ENCODE measurements around the gene RPS2. TPM values are rescaled to one million over a fixed set of nuclear protein-coding genes. Genes with fewer than 3 reads are reported as not detected.

Gene RPS2
- total RNA-seq, 1 experiment from 2014 or later = 4,836 TPM

DNA sequence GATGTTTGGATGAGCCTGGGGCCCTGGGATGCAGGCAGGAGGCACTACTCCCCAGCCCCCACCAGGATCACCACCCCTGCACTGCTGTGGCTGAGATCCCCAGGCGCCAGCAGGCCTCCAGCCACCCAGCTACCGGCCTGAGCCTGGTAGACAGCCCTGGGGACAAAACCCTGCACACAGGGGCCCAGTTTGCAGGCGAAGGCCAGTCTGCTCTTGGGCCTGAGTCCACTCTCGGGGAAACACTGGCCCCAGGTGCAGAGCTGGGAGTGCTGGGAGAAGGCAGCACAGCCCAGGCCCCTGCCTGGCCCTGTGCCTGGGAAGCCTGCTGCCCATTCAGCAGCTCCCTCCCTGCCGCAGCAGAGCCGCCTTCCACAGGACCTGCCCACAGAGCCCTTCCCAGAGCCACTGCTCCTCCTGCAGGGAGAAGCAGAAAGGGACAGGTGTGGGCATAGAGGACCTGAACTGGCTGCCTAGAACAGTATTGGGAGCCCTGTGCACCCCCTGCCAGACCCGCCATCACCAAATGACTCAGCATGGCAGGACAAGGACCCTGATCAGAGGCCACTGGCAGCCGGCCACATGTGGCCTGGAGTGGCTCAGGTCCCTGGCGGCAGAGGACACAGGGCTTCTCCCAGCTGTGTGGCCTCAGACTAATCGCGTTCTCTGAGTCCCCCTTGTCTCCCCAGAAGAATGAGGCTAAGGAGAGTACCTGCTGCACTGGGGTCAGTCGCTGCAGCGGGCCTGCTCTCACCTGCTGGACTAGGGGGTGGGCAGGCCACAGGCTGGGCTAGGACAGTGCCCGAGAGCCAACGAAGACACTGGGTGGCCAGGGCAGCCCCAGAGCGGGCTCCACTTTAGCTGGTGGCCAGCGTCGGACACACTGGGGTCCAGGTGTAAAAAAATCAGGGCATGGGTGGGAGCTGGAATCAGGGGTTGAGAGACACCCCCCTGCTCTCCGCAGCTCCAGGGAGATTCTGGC is 32.3 kb downstream of the RPS2 start:
- Mint-ChIP-seq H3K9me3 (ENCODE audit: unreplicated experiment) (no peaks in the 10 kb centered on the region), H3K27ac (ENCODE audit: low read depth, unreplicated experiment) (peak overlapping the region; percentile 63), H3K4me1 (ENCODE audit: insufficient read depth, unreplicated experiment) (no peaks in the 10 kb centered on the region), H3K27me3 (ENCODE audit: insufficient read depth, unreplicated experiment) (no peaks in the 10 kb centered on the region), H3K4me3 (ENCODE audit: unreplicated experiment) (no peak overlapping the region), H3K36me3 (ENCODE audit: insufficient read depth, unreplicated experiment) (peaks cover 12% of the 10 kb centered on the region)
- CTCF ChIA-PET = interaction anchor here (0.7 to 7.2 kb wide), 2 partner anchors 18 to 66 kb away, joined by 3 to 105 read pairs; no protein-coding TSS in a partner anchor
- intact Hi-C loops (cut with micrococcal nuclease) = no loop called here
- DNase-seq (ENCODE audit: unreplicated experiment) = peak; percentile 39
- BruUV-seq (replicated peaks) = no TSS peak
- POLR2A ChIA-PET = interaction anchor here (0.7 to 0.9 kb wide), 2 partner anchors 67 to 220 kb away, joined by 3 read pairs; no protein-coding TSS in a partner anchor
- TF ChIP-seq, protein P1, sequence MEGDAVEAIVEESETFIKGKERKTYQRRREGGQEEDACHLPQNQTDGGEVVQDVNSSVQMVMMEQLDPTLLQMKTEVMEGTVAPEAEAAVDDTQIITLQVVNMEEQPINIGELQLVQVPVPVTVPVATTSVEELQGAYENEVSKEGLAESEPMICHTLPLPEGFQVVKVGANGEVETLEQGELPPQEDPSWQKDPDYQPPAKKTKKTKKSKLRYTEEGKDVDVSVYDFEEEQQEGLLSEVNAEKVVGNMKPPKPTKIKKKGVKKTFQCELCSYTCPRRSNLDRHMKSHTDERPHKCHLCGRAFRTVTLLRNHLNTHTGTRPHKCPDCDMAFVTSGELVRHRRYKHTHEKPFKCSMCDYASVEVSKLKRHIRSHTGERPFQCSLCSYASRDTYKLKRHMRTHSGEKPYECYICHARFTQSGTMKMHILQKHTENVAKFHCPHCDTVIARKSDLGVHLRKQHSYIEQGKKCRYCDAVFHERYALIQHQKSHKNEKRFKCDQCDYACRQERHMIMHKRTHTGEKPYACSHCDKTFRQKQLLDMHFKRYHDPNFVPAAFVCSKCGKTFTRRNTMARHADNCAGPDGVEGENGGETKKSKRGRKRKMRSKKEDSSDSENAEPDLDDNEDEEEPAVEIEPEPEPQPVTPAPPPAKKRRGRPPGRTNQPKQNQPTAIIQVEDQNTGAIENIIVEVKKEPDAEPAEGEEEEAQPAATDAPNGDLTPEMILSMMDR (IDR thresholded peaks at IDR 0.05; ENCODE audit: unreplicated experiment) = peak; percentile 25

DNA sequence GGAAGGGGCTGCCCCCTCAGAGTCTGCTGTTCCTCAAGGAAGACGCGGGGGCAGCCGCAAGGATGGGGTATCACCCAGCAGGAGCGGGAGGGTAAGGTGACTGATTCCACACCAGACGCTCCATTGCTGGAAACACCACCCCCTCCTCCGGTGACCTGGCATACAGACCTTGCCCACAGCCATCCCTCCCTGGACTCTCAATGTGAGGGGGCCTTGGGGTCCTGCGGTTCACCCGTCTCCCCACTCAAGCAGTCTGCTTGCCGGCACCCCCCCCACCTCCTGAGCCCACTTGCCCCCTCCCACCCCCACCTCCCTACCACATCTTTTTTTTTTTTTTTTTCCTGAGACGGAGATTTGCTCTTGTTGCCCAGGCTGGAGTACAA is 34.3 kb downstream of the RPS2 start:
- H3K4me3 Mint-ChIP-seq (ENCODE audit: unreplicated experiment) = no peak overlapping the region
- TF ChIP-seq, protein P1 (IDR thresholded peaks at IDR 0.05; ENCODE audit: unreplicated experiment) = no peak
- no peaks in the 10 kb centered on the region for H3K4me1 Mint-ChIP-seq (ENCODE audit: insufficient read depth, unreplicated experiment)
- intact Hi-C loops (cut with micrococcal nuclease) = no loop called here
- H3K27me3 Mint-ChIP-seq (ENCODE audit: insufficient read depth, unreplicated experiment) = no peaks in the 10 kb centered on the region
- no TSS peak for BruUV-seq (replicated peaks)
- no peaks in the 10 kb centered on the region for H3K9me3 Mint-ChIP-seq (ENCODE audit: unreplicated experiment)
- ChIA-PET CTCF (interaction anchor here (0.5 to 7.2 kb wide), 16 partner anchors 9 to 290 kb away, joined by 3 to 105 read pairs (median 3); no protein-coding TSS in a partner anchor), POLR2A (no interaction called here)
- no peak overlapping the region for H3K27ac Mint-ChIP-seq (ENCODE audit: low read depth, unreplicated experiment)
- DNase-seq (ENCODE audit: unreplicated experiment) = no peak
- H3K36me3 Mint-ChIP-seq (ENCODE audit: insufficient read depth, unreplicated experiment) = peaks cover 7% of the 10 kb centered on the region

DNA sequence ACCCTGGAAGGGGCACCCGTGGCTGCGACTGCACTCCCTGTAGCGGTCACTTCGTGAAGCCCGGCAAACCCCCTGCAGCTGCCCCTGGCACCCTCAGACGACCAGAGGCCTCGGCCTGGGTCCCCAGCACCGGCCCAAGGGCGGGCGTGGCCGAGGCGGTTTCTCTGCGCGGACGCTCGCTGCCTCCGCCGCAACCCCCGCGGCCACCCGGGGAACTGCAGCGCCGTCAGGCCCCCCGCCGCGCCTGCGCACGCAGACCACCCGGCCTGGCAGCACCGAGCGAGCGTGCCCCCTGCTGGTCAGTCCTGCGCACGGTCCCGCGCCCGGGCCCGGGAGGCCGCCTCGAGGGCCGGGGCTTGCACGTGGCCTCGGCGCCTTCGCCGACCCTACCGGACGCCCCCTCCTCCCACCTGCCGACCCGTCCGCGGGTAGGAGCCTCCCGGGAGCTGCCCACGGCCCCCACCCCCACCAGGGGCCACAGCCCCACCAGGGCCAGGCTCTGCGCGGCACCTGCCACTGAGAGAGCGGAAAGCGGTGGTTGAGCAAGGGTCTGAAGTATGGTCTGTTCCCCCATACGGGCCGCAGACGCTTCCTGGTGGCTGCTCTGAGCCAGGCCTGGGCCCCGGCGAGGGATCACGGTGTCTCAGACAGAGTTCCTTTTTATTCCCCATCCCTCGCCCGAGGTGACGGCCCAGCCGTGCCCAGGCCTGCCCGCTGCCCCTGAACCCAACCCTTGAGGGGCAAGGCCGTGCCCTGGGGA is 34.9 kb downstream of the RPS2 start:
- H3K4me1 Mint-ChIP-seq (ENCODE audit: insufficient read depth, unreplicated experiment) = no peaks in the 10 kb centered on the region
- intact Hi-C loops (cut with micrococcal nuclease) = loop anchor here (2.0 kb wide), 1 partner anchor 65 kb away; no protein-coding TSS in a partner anchor
- peaks cover 7% of the 10 kb centered on the region for H3K36me3 Mint-ChIP-seq (ENCODE audit: insufficient read depth, unreplicated experiment)
- H3K27ac Mint-ChIP-seq (ENCODE audit: low read depth, unreplicated experiment) = no peak overlapping the region
- CTCF ChIA-PET = interaction anchor here (0.5 to 7.2 kb wide), 23 partner anchors 9 to 290 kb away, joined by 3 to 105 read pairs (median 3); no protein-coding TSS in a partner anchor
- POLR2A ChIA-PET = no interaction called here
- TF ChIP-seq, protein P1 (IDR thresholded peaks at IDR 0.05; ENCODE audit: unreplicated experiment) = peak; percentile 98
- no peaks in the 10 kb centered on the region for H3K9me3 Mint-ChIP-seq (ENCODE audit: unreplicated experiment)
- BruUV-seq (replicated peaks) = no TSS peak
- H3K4me3 Mint-ChIP-seq (ENCODE audit: unreplicated experiment) = peak overlapping the region; percentile 31
- H3K27me3 Mint-ChIP-seq (ENCODE audit: insufficient read depth, unreplicated experiment) = no peaks in the 10 kb centered on the region
- peak; percentile 70 for DNase-seq (ENCODE audit: unreplicated experiment)

Data from MCF 10A (cell line).